Medulla oblongata (tissue), 1 donor: ENCODE data around the gene CATSPERB.
"Not testable (repeated sequence)": the region's sequence is repeated elsewhere in the genome, so short reads cannot be mapped to it uniquely, and the experiment has no call there.

Experiments used
- DNase-seq: peaks from one replicate; pipeline ENCODE4 v3.0.0-alpha.2; 2015; ENCODE audit errors: extremely low spot score

Gene CATSPERB

DNA sequence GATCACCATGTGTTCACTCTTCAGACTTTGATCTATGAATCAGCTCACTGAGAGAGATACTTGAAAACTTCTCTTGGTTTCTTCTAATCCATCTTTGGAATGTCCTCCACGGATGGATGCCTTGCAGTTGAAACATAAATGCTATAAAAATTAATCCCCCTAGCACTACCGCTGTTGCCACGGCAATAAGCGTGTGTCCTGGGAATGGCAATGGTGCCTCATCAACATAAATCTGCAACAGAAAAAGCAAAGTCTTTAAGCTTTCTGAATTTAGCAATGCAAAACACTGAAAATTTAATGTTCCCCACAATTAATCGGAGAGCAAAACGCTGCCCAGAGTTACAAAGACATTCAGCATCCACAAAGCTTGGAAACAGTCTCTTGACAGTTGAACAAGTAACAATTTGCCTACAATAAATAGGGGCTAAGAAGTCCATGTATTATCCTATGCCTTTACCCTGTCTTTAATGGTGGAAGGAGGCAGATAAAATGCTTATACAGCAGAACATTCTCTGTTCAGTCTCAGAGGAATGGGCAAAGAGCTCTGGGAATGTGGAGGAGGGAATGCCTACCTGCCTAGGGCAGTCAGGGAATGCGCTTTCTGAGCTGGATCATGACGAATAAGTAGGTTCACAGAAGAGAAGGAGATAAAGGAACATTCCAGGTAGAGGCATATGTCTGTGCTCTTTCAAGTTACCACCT is 150.9 kb downstream of the CATSPERB start:
- DNase-seq, result no peak

DNA sequence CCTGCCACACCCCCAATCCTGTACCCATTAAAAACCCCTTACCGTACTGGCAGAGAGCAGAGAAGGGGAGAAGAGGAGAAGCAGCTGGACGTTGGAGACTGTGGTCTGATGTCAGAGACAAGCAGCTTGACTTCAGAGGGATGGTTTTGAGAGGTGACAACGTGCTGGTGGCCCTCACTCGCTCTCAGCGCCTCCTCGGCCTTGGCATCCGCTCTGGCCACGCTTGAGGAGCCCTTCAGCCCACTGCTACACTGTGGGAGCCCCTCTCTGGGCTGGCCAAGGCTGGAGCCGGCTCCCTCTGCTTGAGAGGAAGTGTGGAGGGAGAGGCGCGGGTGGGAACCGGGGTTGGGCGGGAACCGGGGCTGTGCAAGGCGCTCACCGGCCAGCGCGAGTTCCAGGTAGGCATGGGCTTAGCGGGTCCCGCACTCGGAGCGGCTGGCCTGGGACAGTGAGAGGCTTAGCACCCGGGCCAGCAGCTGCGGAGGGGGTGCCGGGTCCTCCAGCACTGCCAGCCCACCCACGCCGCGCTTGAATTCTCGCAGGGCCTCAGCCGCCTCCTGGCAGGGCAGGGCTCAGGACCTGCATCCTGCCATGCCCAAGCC is 154.2 kb downstream of the CATSPERB start:
- no peak for DNase-seq

- no peak for DNase-seq
Observed at GRCh38 chr14:91575469-91576208, 156.2 kb downstream of the CATSPERB start.

- peak; percentile 6 for DNase-seq
Observed at GRCh38 chr14:91573894-91574837, 157.7 kb downstream of the CATSPERB start.

DNA sequence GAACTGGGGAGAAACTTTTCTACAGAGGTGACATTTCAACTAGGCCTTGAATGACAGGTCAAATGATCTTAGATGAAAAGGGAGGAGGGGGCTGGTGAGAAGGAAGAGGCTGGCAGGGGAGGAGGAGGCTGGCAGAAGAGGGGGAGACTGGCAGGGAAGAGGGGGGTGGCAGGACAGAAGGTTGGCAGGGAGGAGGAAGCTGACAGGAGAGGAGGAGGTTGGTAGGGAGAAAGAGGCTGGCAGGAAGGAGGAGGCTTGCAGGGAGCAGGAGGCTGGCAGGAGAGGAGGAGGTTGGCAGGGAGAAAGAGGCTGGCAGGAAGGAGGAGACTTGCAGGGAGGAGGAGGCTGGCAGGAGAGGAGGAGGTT is 158.4 kb downstream of the CATSPERB start:
- no peak for DNase-seq

DNA sequence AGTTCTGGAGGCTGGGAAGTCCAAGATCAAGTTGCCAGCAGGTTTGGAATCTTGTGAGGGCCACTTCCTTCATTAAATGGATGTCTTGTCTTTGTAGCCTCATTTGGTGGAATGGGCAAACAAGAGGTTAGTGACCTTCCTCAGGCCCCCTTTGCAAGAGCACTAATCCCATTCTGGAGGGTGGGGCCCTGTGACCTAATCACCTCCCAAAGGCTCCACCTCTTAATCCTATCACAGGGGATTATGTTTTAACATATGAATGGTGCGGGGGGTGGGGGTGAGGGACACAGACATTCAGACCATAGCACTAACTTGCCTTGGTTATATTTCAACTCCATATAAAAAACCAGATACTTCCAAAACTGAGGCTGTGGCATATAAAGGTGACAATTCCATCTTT is 161.9 kb downstream of the CATSPERB start:
- DNase-seq, result no peak

DNA sequence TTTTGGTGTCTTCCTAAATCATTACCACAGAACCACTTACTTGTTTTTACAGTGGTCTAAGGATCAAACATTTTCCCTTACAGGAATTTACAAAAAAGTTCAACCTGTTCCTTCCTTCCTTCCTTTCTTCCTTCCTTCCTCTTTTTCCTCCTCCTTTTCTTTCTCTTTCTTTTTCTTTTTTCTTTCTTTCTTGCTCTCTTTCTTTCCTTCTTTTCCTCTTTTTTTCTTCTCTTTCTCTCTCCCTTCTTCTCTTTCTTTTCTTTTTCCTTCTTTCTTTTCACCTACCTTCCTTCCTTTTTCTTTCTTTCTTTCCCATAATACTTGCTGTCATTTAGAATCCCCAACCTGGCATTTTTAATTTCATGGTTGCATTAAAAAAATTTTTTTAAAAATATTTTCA is 162.6 kb downstream of the CATSPERB start:
- DNase-seq, result no peak

- no peak for DNase-seq
Observed at GRCh38 chr14:91568626-91569025, 163.3 kb downstream of the CATSPERB start.

DNA sequence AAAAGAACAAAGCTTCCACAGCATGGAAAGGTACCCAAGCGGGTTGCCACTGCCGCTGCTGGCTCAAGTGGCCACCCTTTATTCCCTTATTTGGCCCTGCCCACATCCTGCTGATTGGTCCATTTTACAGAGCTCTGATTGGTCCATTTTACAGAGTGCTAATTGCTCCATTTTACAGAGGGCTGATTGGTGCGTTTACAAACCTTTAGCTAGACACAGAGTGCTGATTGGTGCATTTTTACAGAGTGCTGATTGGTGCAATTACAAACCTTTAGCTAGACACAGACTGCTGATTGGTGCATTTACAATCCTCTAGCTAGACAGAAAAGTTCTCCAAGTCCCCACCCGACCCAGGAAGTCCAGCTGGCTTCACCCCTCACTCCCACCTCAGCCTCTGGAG is 164.1 kb downstream of the CATSPERB start:
- not testable (repeated sequence) for DNase-seq

- DNase-seq, result no peak
Observed at GRCh38 chr14:91555531-91555930, 176.4 kb downstream of the CATSPERB start.

DNA sequence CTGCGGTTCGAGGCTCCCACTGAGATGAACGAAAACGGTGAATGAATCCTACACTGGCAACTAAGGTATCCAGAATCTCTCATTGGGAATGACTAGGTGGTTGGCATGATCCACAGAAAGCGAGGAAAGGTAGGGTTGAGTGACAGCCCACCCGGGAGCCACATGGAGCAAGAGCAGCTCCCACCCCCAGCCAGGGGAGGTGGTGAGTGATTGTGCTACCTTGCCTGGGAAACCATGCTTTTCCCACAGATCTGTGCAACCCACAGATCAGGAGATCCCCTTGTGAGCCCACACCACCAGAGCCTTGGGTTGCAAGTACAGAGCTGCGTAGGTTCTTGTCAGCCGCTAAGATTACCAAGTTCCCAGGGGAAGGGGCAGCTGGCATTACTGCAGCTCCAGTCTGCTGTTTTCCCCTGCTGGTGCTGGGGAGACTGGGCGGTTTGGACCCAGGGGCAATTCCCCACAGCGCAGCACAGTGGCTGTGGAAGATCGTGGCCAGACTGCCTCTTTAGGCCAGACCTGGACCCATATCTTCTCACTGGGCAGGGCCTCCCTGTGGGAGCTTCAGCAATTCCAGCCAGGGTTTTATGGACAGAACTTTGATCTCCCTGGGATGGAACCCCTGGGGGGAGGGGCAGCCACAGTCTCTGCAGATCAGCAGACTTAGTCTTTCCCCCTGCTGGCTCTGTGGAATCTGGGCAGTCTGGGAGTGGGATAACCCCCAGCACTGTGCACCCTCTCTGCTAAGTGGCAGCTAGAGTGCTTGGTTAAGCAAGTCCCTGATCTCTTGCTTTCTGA is 177.2 kb downstream of the CATSPERB start:
- DNase-seq, result no peak

DNA sequence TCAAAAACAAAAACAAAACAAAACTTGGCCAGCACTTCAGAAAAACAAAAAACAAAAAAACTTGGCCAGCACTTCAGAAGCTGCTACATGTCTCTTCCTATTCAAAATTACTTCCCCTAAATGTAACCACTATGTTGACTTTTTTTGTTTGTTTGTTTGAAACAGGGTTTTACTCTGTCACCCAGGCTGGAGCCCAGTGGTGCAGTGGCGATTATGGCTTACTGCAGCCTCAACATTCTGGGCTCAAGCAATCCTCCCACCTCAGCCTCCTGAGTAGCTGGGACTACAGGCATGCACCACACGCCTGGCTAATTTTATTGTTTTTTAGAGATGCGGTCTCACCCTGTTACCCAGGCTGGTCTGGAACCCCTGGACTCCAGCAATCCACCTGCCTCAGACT is 183.8 kb downstream of the CATSPERB start:
- DNase-seq, result no peak

DNA sequence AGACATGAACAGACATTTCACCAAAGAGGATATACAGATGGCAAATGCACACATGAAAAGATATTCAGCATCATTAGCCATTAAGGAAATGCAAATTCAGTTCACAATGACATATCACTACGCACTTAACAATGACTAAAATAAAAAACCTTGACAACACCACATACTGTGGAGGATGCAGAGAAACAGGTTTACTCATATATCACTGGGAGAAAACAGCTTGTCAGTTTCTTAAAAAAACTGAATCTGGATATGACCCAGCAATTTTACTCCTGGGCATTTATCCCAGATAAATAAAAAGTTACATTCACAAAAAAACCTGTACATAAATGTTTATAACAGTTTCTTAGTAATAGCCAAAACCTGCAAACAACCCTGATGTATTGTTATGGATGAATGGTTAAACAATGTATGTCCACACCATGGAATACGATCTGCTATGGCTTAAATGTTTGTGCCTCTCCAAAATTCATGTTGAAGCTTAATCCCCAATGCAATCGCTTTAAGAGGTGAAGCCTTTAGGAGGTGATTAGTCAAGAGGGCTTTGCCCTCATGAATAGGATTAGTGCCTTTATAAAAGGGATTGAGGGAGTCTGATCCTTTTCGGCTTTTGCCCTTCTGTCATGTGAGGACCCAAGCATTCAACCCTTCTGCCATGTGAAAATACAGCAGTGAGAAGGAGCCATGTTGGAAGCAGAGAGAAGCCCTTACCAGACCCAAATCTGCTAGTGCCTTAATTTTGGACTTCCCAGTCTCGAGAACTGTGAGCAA is 185.8 kb downstream of the CATSPERB start:
- no peak for DNase-seq

DNA sequence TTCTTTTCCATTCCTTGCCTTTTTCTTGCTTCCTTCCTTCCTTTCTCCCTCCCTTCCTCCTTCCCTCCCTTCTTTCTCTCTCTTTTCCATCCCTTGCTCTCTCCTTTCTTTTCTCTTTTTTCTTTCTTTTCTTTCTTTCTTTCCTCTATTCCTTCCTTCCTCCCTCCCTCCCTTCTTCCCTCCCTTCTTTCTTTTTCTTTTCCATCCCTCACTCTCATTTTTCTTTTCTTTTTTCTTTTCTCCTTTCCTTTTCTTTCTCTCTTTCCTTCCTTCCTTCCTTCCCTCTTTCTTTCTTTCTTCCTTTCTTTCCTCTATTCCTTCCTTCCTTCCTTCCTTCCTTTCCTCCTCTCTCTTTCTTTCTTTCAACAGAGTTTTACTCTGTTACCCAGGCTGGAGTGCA is 186.7 kb downstream of the CATSPERB start:
- DNase-seq, result no peak

DNA sequence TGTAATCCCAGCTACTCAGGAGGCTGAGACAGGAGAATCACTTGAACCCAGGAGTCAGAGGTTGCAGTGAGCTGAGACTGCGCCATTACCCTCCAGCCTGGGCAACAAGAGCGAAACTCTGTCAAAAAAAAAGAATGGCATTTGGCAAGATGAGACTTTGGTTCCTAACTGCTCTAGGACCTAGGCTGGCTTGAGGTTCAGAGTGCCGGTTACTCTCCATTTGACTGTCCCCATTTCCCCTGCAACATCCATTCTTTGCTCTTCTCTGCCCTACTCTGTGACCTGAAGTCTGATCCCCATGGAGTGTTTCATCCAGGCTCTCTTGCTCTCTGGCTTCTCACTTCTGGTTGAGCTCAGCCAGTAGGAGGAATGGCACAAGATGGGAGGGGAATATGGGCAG is 195.6 kb downstream of the CATSPERB start:
- no peak for DNase-seq

DNA sequence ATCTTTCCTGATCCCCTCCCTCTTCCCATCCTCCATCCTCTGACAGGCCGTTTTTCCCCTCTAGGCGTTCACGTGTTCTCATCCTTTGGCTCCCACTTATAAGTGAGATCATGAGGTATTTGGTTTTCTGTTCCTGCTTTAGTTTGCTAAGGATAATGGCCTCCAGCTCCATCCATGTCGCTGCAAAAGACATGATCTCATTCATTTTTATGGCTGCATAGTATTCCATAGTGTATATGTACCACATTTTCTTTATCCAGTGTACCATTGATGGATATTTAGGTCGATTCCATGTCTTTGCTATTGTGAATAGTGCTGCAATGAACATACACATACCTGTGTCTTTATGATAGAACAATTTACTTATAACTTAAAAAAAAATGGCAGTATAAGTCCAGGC is 197.8 kb downstream of the CATSPERB start:
- DNase-seq, result not testable (repeated sequence)

- DNase-seq, result no peak
Observed at GRCh38 chr14:91533623-91534022, 198.3 kb downstream of the CATSPERB start.
